GM21381 (cell line): ENCODE data around the gene NPR1.
A peak's percentile ranks its signal among the peaks of the same experiment; 100 is the strongest.
"Not testable (repeated sequence)": the region's sequence is repeated elsewhere in the genome, so short reads cannot be mapped to it uniquely, and the experiment has no call there.

Source experiments
- ATAC-seq: cut with Tn5 transposase; IDR thresholded peaks from one replicate; pipeline ENCODE4 v1.9.1; 2021; ENCODE audit warnings: mild to moderate bottlenecking, moderate library complexity; ENCODE audit not compliant: unreplicated experiment

The NPR1 gene

DNA sequence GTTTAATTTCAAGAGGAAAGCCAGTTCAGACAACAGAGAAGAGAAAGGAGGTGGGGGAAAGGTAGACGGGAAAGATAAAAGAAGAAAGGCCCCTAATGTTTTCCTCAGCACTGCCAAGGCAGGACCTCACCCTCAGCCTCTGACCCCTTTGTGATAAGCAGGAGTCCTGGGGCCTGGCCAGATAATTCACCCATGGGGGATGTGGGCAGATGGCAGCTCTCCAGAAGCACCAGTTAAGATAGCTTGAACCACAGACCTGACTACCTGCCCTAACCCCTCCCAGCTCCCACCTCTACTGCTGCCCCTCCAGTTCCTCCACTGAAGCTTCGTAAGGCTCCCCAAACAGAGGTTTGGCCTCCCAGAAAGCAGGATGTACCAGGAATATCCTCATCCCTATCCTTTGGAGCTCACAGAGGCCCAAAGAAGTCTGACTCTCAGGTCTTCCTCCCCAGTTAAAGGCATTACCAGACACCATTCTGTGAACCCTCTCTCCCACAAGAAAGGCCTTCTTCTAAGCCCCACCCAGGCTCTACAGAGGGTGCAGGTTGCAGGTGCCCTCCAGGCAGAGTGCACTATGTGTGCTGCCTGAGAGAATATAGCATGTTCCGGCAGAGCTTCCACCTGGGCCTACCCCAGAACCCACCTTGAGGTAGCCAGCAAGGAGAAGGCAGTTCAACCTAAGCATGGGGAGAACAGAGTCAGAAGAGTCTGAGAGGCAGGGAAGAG lies 29.2 kb upstream of the NPR1 start:
- no peak for ATAC-seq

DNA sequence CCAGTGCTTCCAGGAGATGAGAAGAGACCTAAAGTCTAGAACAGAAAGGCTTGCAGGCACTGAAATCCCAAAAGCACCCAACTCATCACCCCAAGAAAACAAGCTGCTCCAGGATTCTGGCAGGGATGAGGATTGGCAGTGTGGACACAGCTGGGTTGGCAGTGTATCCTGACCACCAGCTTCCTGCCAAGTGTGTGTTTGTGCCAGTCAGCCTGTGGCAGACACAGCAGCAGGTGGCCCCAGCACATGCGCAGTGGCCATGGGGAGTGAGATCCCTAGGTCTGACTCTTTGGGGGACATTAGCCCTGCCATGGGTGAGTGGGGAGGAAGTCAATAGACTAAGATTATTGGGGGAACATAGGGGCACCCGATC lies 28.6 kb upstream of the NPR1 start:
- no peak for ATAC-seq

DNA sequence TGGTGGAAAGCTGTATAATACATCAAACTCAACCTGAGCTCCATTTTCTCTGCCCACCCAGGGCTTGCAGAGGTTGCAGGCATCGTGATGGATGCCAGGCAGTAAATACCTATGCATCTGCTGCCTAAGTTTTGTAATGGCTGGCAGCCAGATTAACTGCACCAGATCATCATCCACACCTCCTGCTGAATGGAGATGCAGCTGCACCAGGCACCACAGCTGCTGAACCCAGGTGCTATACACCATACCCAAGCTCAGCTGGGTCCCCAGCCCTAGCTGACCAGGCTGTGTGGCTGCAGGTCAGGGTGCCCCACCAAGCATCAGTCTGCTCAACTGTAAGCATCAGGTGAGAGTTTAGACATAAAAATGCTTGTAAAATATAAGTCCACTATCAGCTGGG lies 26.7 kb upstream of the NPR1 start:
- no peak for ATAC-seq

DNA sequence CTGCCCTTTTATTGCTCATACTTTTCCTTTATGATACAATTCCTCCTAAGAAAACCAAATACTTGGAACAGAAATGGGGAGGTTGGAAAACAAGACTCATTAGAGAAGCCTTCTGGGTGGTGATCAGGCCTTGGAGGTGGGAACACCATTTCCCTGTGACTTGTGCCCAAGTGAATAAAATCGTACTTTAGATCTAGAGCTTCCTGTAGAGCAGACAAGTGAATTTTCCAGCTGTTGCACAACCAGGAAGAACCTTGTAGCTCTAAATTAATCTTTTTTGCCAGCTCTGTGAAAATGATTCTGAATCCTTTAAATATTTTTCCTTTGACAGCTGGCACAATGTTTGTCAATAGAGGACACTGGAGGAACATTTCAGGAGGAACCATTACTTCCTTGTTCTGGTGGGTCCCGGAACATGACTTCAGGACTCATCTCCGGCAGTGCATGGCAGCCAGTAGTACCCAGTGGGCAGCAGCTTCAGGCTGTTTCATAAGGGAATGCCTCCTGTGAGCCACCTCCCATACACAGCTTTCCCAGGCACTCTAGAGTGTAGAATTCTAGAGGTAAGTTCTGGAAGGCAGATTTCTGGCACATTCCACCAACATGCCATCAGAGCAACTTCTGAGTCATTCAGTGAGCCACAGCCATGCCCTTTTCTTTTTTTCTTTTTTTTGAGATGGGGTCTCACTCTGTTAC lies 25.5 kb upstream of the NPR1 start:
- ATAC-seq = no peak

- ATAC-seq = no peak
Measured at GRCh38 chr1:153655333-153655732, 23.2 kb upstream of the NPR1 start.

GRCh38 chr1:153658400-153659174 lies 19.9 kb upstream of the NPR1 start, which contains the start of gene SNAPIN:
Gene SNAPIN (plus strand): TSS chr1:153658703. CDS start chr1:153658744, 41 bp downstream.
- peak; percentile 92 for ATAC-seq

DNA sequence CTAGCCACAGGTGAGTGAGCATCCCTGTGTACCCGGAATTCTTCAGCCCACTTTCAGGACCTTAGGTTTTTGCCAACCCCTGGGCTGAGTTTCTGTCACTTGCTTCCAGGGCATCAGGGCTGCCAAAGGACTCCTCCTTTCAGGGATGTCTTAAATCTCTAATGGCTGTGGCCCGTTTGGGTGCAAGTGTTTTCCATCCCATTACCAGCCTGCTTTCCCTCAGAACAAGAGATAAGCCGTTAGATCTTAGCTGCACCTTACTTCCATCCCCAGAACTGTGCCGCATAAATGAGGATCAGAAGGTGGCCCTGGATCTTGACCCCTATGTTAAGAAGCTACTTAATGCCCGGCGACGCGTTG lies 19.3 kb upstream of the NPR1 start:
- no peak for ATAC-seq

DNA sequence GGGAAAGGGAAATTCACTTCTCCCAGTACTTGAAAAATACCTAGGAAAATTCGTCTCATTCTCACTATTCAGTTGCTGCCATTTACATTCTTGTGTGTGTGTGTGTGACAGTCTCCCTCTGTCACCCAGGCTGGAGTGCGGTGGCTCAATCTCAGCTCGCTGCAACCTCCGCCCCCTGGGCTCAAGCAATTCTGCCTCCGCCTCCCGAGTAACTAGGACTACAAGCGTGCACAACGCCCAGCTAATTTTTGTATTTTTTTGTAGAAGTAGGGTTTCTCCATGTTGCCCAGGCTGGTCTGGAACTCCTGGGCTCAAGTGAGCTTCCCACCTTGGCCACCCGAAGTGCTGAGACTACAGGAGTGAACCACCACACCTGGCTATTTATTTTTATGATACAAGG lies 18.8 kb upstream of the NPR1 start:
- ATAC-seq = no peak

DNA sequence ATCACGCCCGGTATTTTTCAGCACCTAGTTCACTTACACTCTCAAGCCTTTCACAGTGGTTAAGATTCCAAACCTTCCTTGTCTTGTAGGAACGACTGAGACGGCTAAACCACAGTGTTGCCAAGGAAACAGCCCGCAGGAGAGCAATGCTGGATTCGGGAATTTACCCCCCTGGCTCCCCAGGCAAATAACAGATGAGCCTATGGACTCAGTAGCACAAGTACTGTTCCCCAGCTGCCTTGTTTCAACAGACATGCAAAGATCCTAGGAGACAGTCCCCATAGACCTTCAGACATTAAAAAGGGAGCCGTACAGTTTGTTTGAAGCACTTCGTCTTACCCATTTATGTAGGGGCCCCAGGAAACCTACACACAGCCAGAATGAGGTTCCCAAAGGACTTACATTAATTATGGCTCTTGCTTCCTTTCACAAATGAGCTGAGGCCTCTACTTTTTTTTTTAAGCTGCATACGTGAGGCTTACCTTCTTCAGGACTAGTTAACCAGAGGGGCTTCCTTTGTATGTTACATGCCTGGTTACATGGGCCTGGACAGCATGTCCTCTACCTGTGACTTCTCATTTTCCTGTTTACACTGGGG lies 17.3 kb upstream of the NPR1 start:
- no peak for ATAC-seq

DNA sequence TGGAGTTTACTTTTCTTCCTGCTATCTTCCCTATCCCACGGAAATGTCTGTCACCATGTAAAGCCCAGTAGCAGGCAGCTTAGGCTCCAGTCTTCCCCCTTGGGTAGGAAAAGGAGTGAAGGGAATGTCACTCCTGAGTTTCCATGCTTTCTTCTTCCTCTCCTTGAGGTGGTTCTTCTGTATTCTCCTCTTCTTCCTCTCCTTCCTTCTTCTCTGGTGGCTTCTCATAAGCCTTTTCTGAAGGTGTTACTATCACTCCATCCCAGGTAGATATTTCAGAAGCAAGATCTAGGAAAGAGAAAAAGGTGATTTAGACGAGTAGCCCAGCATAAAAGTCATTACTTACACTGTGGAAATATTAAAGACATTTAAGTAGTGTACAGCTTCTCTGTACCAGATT lies 16.2 kb upstream of the NPR1 start:
- ATAC-seq = no peak

GRCh38 chr1:153663211-153663610 lies 15.3 kb upstream of the NPR1 start:
- no peak for ATAC-seq

- no peak for ATAC-seq
Measured at GRCh38 chr1:153667439-153667838, 11.0 kb upstream of the NPR1 start.

- not testable (repeated sequence) for ATAC-seq
Measured at GRCh38 chr1:153668672-153669071, 9.8 kb upstream of the NPR1 start.

DNA sequence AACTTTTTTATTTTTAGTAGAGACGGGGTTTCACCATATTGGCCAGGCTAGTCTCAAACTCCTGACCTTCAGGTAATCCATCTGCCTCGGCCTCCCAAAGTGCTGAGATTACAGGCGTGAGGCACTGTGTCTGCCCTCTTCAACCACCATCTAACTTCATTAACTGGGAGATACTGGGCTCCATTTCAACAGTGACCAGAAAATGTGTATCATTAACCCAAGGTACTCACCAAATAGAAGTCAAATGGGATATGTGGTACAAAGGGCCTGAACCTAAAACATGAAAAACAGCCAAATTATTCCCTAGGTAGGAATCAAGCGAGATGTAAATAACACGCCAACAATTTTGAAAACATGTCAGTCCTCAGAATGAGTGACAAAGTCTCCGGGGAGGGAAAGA lies 8.9 kb upstream of the NPR1 start:
- ATAC-seq = no peak

GRCh38 chr1:153670257-153670858 lies 8.1 kb upstream of the NPR1 start:
- no peak for ATAC-seq

GRCh38 chr1:153670859-153671627 lies 7.4 kb upstream of the NPR1 start, which contains the start of gene ILF2:
Gene ILF2 (minus strand): TSS chr1:153670993. CDS start chr1:153670922, 71 bp downstream.
- ATAC-seq = peak; percentile 94

DNA sequence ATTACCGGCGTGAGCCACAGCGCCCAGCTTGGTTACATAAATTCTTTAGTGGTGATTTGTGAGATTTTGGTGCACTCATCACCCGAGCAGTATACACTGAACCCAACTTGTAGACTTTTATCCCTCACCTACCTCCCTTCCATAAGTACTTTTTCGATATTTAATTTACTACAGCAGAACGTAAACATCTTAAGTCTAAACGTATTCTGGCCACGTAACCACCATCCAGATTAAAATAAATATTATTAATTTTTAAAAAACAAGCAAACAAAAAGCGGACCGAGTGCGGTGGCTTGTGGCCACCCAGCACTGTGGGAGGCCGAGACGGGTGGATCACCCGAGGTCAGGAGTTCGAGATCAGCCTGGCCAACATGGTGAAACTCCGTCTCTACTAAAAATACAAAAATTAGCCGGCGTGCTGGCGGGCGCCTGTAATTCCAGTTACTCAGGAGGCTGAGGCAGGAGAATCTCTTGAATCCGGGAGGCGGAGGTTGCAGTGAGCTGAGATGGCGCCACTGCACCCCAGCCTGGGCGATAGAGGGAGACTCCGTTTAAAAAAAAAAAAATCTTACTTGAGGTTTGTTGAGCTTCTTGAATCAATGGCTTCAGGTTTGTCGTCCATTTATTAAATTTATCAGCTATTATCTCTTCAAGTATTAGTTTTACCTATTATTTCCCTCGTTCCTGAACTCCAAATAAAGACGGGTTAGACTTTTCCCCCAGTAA lies 6.7 kb upstream of the NPR1 start:
- ATAC-seq = peak; percentile 14

DNA sequence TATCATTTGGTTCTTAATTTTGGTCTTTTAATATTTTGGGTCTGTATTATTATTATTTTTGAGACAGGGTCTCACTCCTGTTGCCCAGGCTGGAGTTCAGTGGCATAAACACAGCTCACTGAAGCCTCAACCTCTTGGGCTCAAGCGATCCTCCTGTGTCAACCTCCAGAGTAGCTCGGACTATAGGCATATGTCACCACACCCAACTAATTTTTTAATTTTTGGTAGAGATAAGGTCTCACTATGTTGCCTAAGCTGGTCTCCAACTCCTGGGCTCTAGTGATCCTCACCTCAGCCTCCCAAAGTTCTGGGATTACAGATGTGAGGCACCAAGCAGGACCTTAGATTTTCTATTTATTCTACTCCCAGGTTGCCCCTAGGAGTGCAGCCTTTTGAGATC lies 5.0 kb upstream of the NPR1 start:
- no peak for ATAC-seq

- ATAC-seq = no peak
Measured at GRCh38 chr1:153677718-153678518, 570 bp upstream of the NPR1 start.
